NCI-H748 treated with DMSO at 0.1 percent for 48 hours (cell line): ENCODE results near the gene LIN54.
A peak's percentile ranks its signal among the peaks of the same experiment; 100 is the strongest.
"Not testable (repeated sequence)": the region's sequence is repeated elsewhere in the genome, so short reads cannot be mapped to it uniquely, and the experiment has no call there.

ENCODE experiments used
- DNase-seq: peaks from one replicate; lab custom pipeline; 2025; lab: John Stamatoyannopoulos, UW

Gene LIN54

DNA sequence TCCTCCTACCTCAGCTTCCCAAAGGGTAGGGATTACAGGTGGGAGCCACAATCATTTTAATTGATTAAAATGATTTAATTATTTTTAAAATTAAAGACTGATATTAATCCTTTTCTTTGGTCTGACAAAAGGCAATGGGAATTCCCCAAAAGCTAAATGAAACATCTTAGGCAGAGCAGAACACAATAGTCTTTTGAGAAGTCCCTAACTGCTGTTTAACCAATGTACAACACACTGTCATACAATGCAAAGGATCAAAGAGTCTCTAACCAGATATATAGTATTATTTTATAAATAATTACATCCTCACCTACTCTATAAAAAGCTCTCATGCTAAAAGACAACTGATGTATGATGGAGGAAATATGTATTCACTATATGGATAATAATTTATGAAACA lies 63.1 kb downstream of the LIN54 start:
- DNase-seq, result no peak

- no peak for DNase-seq
These were observed 71.2 kb downstream of the LIN54 start for GRCh38 chr4:82939414-82939813.

GRCh38 chr4:82934441-82934840 lies 76.2 kb downstream of the LIN54 start:
- DNase-seq, result no peak

- DNase-seq, result no peak
These were observed 79.5 kb downstream of the LIN54 start for GRCh38 chr4:82930848-82931755.

DNA sequence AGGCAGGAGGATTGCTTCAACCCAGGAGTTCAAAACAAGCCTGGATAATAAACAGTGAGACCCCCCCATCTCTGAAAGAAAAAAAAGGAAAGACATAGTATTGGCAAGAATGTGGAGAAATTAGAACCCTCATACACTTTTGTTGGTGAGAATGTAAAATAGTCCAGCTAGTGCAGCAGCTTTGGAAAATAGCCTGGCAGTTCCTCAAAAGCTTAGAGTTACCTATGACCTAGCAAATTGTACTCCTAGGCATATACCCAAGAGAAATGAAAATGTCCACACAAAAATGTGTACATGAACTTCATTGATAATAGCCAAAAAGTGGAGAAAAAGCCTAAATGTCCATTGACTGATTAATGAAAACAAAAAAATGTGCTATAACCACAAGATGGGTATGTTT lies 88.8 kb downstream of the LIN54 start:
- no peak for DNase-seq

GRCh38 chr4:82919386-82919785 lies 91.2 kb downstream of the LIN54 start:
- no peak for DNase-seq

DNA sequence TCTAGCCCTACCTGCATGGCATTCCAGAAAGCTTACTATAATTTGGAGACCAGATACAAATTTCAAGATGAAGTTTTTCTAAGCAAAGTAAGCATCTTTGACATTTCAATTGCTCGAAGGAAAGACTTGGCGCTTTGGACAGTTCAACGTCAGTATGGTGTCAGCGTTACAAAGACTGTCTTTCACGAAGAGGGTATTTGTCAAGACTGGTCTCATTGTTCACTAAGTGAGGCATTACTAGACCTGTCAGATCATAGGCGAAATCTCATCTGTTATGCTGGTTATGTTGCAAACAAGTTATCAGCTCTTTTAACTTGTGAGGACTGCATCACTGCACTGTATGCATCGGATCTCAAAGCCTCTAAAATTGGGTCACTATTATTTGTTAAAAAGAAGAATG lies 92.5 kb downstream of the LIN54 start:
- DNase-seq, result no peak

DNA sequence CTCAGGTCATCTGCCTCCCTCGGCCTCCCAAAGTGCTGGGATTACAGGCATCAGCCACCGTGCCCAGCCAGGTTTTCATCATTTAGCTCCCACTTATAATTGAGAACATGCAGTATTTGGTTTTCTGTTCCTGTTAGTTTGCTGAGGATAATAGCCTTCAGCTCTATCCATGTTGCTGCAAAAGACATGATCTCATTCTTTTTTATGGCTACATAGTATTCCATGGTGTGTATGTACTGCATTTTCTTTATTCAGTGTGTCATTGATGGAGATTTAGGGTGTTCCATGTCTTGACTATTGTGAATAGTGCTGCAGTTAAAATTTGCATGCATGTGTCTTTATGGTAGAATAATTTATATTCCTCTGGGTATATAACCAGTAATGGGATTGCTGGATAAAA lies 96.7 kb downstream of the LIN54 start:
- not testable (repeated sequence) for DNase-seq

- no peak for DNase-seq
These were observed 97.3 kb downstream of the LIN54 start for GRCh38 chr4:82913305-82913704.

DNA sequence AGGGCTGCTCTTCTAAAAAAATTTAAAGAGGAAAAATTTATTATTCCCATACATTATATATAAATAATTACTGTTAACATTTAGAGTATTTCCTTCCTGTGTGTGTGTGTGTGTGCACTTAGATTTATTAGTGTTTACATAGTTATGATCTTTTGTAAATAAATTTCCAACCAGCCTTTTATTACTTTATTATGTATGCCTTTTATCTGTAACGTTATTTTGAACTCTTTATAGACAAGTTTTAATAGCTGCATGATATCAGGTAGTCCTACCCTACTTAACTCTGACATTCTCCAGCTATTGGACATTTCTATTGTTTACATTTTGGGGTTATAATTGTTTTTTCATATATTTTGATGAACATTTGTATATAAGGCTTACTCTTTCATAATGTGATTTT lies 101.3 kb downstream of the LIN54 start:
- DNase-seq, result no peak

GRCh38 chr4:82906469-82906868 lies 104.2 kb downstream of the LIN54 start:
- DNase-seq, result no peak

DNA sequence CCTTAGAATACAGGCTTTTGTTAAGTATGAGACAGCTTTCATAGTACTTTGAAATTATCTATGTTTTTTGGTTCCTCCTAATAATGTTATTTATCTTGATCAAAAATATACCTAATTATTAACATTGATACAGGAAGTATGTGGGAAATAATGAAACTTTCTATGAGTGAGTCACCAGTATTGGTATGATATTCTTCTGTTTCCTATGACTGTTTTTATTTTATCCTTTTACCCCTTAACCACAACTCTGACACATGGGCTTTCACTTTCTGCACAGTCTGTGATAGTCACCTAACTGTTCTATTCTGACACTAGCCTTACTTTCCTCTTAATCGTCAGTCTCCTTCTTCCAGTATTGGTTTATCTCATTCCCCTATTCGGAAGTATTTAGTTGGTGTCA lies 105.4 kb downstream of the LIN54 start:
- no peak for DNase-seq

- DNase-seq, result no peak
These were observed 106.9 kb downstream of the LIN54 start for GRCh38 chr4:82903737-82904136.

- DNase-seq, result no peak
These were observed 109.4 kb downstream of the LIN54 start for GRCh38 chr4:82901183-82901718.

GRCh38 chr4:82900411-82901182 lies 110.0 kb downstream of the LIN54 start, which contains the start of gene THAP9:
THAP9 (plus strand) TSS chr4:82900735; CDS start chr4:82900803, 68 bp downstream.
- peak; percentile 90 for DNase-seq

- peak; percentile 50 for DNase-seq
These were observed 110.6 kb downstream of the LIN54 start for GRCh38 chr4:82900066-82900410.

DNA sequence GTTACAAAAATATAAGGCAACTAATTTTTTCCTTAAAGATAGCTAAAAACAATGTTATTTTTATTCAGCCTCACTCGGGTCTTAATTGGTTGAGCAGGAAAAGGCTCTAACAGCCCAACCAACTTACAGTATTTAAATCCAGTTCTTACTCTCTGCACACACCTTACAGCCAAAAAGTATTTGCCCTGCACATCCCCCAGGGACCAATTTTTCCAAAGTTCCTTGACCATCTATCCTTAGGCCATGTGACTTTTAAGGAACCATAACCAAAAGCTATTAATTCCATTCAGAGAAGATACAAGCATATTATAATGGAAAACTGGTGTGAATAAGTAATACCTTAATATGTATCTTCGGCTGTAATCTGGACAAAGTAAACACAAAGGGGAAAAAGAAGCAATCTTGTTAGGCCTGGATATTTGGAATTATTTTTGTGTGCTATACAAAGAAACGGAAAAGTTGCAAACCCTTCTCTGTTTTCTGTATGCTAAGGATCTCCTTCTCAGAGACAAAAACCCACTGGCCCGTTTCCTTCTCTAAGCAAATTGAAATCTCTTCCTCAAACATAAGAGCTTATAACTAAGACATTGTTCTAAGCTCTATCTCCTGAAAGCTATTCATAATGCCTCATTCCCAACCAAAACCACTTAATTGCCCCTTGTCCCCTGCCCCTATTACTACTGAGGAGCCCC lies 111.1 kb downstream of the LIN54 start:
- DNase-seq, result no peak

- no peak for DNase-seq
These were observed 112.0 kb downstream of the LIN54 start for GRCh38 chr4:82898322-82899243.

DNA sequence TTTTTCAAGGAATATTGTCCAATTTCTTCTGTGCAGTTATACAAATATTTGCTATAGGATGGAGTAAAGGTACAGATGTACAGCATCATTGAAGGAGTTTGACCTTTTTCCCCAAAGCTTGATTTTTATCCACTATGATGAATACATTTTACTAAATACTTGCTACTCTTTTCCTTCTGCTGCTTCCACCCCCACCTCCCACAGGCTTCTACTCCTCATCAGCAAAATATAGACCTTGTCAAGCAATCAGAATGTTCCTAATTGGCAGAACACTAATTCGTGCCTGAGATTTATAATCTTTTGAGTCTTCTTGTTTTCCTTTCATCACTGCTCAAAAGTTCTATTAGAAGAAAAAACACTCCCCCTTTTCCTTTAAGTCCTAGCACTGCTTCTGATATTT lies 113.9 kb downstream of the LIN54 start:
- DNase-seq, result no peak

GRCh38 chr4:82893942-82894341 lies 116.7 kb downstream of the LIN54 start:
- no peak for DNase-seq

DNA sequence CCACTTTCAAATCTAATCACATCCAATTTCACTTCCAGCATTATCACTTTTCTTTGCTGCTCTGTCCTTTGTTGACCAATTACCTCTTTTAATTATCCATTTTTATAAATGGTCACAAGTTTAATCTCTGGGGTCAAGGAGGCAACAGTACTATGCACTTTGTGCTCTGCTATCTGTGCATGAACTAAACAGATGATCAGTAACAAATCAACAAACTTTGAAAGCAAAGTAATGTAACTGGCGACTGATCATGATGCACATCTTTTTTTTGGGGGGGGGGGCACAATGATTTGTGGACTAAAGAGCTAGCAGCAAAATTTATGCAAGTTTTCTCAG lies 118.2 kb downstream of the LIN54 start:
- DNase-seq, result no peak
